Right renal pelvis (tissue), 4 donors: ENCODE measurements around the gene KLHL30. TPM values are rescaled to one million over a fixed set of nuclear protein-coding genes. Genes with fewer than 3 reads are reported as not detected.
"Not testable (repeated sequence)": the region's sequence is repeated elsewhere in the genome, so short reads cannot be mapped to it uniquely, and the experiment has no call there.

ENCODE experiments used
- DNase-seq, 4 donors: peaks; one replicate each; pipeline ENCODE4 v3.0.0-alpha.2; 2013; ENCODE audit warnings: low read depth in 4 of 4, low spot score in 3 of 4, missing footprints in 1 of 4
- polyA plus RNA-seq, 4 donors: library from polyadenylated mRNA; unstranded; fragments of 120-200 nt; gene quantifications; one replicate each; pipeline ENCODE4 v1.2.1, GENCODE V29; 2013; ENCODE audit not compliant: insufficient read length in 4 of 4

KLHL30 gene
- polyA plus RNA-seq, 4 donors = 0.17 to 0.47 (median 0.33) TPM

- not testable (repeated sequence) for DNase-seq
Measured at GRCh38 chr2:238171072-238171431, 32.6 kb downstream of the KLHL30 start.

- DNase-seq = no peak
Measured at GRCh38 chr2:238171575-238172187, 33.2 kb downstream of the KLHL30 start.

DNA sequence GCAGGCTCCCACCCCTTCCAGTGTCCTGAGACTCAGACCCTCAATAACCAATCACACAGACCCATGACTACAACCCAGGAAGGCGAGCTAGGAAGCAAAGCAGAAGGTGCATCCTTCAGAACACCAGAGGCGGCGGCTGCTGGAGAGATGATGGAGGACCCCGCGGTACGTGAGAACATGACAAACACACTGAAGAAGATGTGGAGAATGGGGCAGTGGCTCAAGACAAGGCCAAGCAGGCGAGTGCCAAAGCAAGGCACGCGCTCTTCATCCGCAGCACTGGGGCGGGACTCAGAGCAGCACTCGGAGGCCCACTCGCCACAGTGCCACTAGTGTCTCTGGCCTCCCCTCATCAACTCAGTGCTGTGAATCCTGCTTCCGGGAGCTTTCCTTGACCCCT lies 34.0 kb downstream of the KLHL30 start:
- DNase-seq = no peak

GRCh38 chr2:238173692-238174091 lies 35.2 kb downstream of the KLHL30 start:
- no peak for DNase-seq

DNA sequence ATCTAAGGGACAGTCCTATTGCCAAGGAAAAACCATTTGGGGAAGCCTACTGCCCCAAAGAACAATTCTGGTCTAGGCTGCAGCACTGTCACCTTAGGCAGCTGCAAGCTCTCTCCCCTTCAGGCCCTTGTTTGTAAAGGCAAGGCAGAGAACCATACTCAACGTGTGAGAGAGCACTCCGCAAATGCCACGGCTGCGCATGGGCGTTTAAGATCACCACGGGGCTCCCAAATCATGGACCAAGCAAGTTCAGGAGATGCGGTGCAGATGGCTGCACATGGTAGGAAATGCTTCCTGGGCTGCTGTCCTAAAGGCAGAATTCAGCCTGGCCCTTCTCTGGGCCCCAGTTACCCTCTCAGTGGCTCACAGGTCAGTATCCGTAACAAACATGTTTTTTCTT lies 35.8 kb downstream of the KLHL30 start:
- DNase-seq = no peak

- no peak for DNase-seq
Measured at GRCh38 chr2:238174701-238175100, 36.2 kb downstream of the KLHL30 start.

GRCh38 chr2:238176613-238177012 lies 38.1 kb downstream of the KLHL30 start:
- no peak for DNase-seq

DNA sequence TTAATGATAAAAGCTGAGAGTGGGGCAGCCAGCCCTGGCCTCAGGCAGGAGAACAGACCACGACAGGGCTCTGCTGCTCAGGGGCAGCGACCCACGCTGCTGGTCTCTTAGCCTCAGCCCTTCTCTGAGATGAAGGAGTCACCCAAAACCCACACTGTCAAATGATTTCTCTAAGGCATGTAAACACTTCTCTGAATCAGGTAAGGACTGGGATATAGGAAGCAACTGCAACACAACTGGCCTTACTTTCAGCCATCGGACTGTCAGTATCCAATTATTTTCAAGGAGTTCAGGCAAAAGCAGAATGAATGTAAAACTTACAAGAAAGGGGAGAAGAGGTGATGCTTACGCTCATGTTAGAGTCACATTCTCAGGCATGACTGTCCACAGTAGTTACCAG lies 42.1 kb downstream of the KLHL30 start:
- no peak for DNase-seq

GRCh38 chr2:238182362-238182761 lies 43.9 kb downstream of the KLHL30 start:
- no peak for DNase-seq

DNA sequence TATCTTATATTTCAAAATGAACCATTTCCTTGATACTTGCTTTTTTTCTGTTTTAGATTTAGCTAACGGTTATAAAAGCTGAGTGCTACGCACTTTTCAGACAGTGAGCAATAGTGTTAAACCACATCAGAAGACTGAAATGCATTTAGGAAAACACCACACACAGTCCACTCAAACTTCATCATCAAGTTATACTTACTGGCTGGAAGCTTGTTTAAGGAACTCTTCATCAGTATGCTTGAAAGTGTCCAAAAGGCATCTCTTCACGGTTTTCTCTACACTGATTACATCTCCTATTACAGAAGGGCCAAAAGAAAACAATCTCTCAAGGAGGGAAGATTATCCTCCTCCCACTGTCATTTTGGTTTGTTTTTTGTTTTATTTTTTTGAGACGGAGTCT lies 45.4 kb downstream of the KLHL30 start:
- DNase-seq = no peak

GRCh38 chr2:238187618-238188548 lies 49.4 kb downstream of the KLHL30 start:
- no peak for DNase-seq

- no peak for DNase-seq
Measured at GRCh38 chr2:238190445-238190844, 52.0 kb downstream of the KLHL30 start.

Other genes with a start within 250 kb of the KLHL30 start
- 10 to 100 TPM; 48.0 to 51.0 (median 48.7) TPM for gene UBE2F, start 171.7 kb upstream of the KLHL30 start, polyA plus RNA-seq
- 10 to 100 TPM; 25.3 to 30.3 (median 27.5) TPM for gene SCLY, start 77.7 kb upstream of the KLHL30 start, polyA plus RNA-seq
- 1 to 10 TPM in 3 of 4 donors, under 1 TPM in 1; 0.53 to 2.3 (median 1.6) TPM for gene ESPNL, start 38.3 kb upstream of the KLHL30 start, polyA plus RNA-seq
- 1 to 10 TPM; 4.5 to 7.0 (median 6.0) TPM for gene ERFE, start 20.3 kb downstream of the KLHL30 start, polyA plus RNA-seq
- gene ILKAP, start 65.0 kb downstream of the KLHL30 start, polyA plus RNA-seq = 10 to 100 TPM; 39.9 to 44.6 (median 41.8) TPM
- 10 to 100 TPM in 1 of 4 donors, 1 to 10 TPM in 3; 4.6 to 10.3 (median 5.2) TPM for gene HES6, start 101.4 kb downstream of the KLHL30 start, polyA plus RNA-seq
- 1 to 10 TPM; 5.0 to 6.1 (median 5.9) TPM for gene PER2, start 149.9 kb downstream of the KLHL30 start, polyA plus RNA-seq
- gene TRAF3IP1, start 181.8 kb downstream of the KLHL30 start, polyA plus RNA-seq = 10 to 100 TPM; 18.7 to 23.3 (median 21.6) TPM